ENCODE data around the gene OLFML2B. TPM values are rescaled to one million over a fixed set of nuclear protein-coding genes. Genes with fewer than 3 reads are reported as not detected.

OLFML2B gene
- 7.1 and 31.3 TPM in 2 replicates for total RNA-seq

DNA sequence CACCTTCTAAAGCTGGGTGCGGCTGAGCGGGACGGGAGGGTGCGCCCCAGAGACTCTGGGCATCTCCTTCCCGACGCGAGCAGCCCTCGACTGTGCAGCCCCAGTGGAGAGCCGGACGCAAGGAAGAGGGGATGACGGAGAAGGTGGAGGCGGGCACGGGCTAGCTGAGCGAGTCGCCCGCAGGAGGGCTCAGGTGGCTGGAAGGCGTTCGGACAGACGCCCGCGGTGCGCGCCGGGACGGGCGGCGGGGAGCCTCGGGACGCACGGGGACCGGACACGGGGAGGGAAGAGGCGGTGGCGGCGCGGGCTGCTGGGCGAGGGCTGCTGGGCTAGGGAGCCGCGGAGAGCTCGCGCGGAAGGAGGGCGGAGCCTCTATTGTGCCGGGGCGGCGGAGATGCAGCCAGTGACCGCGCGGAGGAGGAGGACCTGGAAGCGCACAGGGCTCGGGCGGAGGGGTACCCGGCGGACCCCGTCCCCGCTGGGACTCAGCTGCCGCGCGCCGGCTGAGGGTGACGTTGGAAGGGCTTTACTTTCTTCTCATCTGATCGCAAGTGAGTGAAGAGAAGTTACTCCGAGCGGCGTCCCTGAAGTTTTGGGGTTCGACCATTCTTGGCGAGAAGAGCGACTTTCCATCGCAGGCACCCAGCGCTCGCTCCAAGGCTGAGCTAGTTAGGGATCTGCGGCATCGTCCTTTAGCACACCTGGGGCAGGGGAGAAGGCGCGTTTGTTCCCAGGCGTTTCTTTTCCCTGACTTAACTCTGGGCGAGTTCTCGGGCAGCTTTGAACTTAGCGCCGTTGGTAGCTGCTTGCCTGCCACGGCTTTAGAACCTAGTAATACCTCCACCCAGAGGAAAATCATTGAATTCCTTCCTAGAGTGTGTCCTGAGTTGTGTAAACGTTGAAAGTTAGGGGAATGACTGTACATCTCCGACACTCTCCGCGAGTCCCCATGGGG, at the start of gene OLFML2B:
Gene OLFML2B, minus strand, starts transcription at position 323 of the 955 bp plus-strand sequence. CDS start 439 bp downstream, outside the sequence.

DNA sequence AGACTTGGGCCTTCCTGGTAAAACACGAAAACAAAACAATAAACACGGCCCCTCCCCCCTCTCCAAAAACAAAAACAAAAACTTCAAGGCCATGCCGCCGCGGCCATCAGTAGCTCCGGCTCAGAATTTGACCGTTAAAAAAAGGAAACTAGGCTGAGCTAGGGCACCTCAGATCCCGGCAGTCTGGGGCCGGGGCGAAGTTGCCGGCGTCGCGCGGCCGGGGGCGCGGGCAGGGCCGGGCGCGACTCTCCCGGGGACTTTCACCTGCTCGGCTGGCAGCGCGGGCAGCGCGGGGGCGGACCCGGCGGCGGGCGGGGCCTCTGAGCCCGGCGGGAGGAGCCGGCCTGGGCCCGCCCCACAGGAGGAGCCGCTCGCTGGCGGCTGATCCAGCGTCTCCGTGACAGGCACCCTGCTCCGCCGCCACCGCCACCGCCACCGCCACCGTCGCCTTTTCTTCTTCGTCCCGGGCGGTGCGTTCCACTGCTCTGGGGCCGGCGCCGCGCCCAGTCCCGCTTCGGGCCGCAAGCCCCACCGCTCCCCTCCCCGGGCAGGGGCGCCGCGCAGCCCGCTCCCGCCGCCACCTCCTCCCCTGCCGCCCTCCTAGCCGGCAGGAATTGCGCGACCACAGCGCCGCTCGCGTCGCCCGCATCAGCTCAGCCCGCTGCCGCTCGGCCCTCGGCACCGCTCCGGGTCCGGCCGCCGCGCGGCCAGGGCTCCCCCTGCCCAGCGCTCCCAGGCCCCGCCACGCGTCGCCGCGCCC, 45.8 kb upstream of the OLFML2B start, which contains the start of gene NOS1AP:
Gene NOS1AP, plus strand, starts transcription at position 358 of the 760 bp plus-strand sequence. CDS start 487 bp downstream, outside the sequence.

Other genes starting within 250 kb of the OLFML2B start
- gene NOS1AP, start 45.8 kb upstream of the OLFML2B start, total RNA-seq, result under 0.01 and 0.29 TPM in 2 replicates

Data from smooth muscle cell of trachea (primary cell).